ENCODE results near the gene CFAP90.

Gene CFAP90

GRCh38 chr5:7815892-7816534, 34.9 kb downstream of the CFAP90 start:
- no peak for DNase-seq

GRCh38 chr5:7814816-7815215, 36.1 kb downstream of the CFAP90 start:
- no peak for DNase-seq

GRCh38 chr5:7813576-7813975, 37.4 kb downstream of the CFAP90 start:
- DNase-seq = no peak

- DNase-seq = no peak
Observed at GRCh38 chr5:7813007-7813406, 37.9 kb downstream of the CFAP90 start.

GRCh38 chr5:7811715-7812114, 39.2 kb downstream of the CFAP90 start:
- no peak for DNase-seq

GRCh38 chr5:7808998-7809397, 41.9 kb downstream of the CFAP90 start:
- DNase-seq = no peak

- no peak for DNase-seq
Observed at GRCh38 chr5:7805379-7805778, 45.6 kb downstream of the CFAP90 start.

GRCh38 chr5:7803937-7804336, 47.0 kb downstream of the CFAP90 start:
- no peak for DNase-seq

GRCh38 chr5:7802855-7803254, 48.1 kb downstream of the CFAP90 start:
- DNase-seq = no peak

- no peak for DNase-seq
Observed at GRCh38 chr5:7801891-7802614, 48.9 kb downstream of the CFAP90 start.

GRCh38 chr5:7795306-7795705, 55.6 kb downstream of the CFAP90 start:
- no peak for DNase-seq

GRCh38 chr5:7794823-7795222, 56.1 kb downstream of the CFAP90 start:
- no peak for DNase-seq

- no peak for DNase-seq
Observed at GRCh38 chr5:7794311-7794710, 56.6 kb downstream of the CFAP90 start.

- no peak for DNase-seq
Observed at GRCh38 chr5:7793895-7794294, 57.0 kb downstream of the CFAP90 start.

- no peak for DNase-seq
Observed at GRCh38 chr5:7789567-7789966, 61.4 kb downstream of the CFAP90 start.

- no peak for DNase-seq
Observed at GRCh38 chr5:7787770-7788169, 63.2 kb downstream of the CFAP90 start.

GRCh38 chr5:7784683-7785380, 66.1 kb downstream of the CFAP90 start:
- DNase-seq = no peak

GRCh38 chr5:7781899-7782298, 69.0 kb downstream of the CFAP90 start:
- no peak for DNase-seq

Data from NCI-H2171 treated with DMSO at 0.1 percent for 48 hours (cell line).